Measurements from ENCODE around the gene FOXN3. TPM values are rescaled to one million over a fixed set of nuclear protein-coding genes. Genes with fewer than 3 reads are reported as not detected.

The FOXN3 gene
- total and polyA plus RNA-seq, 2 experiments from 2014 or later, result 98.9 to 167 TPM

GRCh38 chr14:89128311-89129026, 288.6 kb downstream of the FOXN3 start (continued):
- TF ChIP-seq ETS1 (IDR thresholded peaks at IDR 0.05) (no peak), CREB1 (CRISPR knock-in tag; IDR thresholded peaks at IDR 0.05; ENCODE audit: low read depth) (no peak)

GRCh38 chr14:89126461-89126860, 290.6 kb downstream of the FOXN3 start:
- peaks cover 21% of the 10 kb centered on the region for H3K4me1 Mint-ChIP-seq
- H3K4me3 Mint-ChIP-seq, result no peak overlapping the region
- Histone ChIP-seq H4K20me1 (replicated peaks; ENCODE audit: insufficient read depth) (no peaks in the 10 kb centered on the region), H3F3A (replicated peaks; ENCODE audit: low read depth) (no peaks in the 10 kb centered on the region), H3K9me2 (ENCODE audit: insufficient read depth) (peaks cover 7% of the 10 kb centered on the region; the same call in 1 of the 2 replicates), H2AFZ (no peak overlapping the region), H3K4me3 (no peak overlapping the region), H3K4me1 (ENCODE audit: insufficient read depth) (peaks cover 7% of the 10 kb centered on the region), H3K4me2 (no peak overlapping the region), H3K27me3 (ENCODE audit: insufficient read depth) (no peaks in the 10 kb centered on the region), H3K79me2 (replicated peaks; ENCODE audit: insufficient read depth) (no peaks in the 10 kb centered on the region), H3K36me3 (ENCODE audit: insufficient read depth) (no peaks in the 10 kb centered on the region), H3K27ac (ENCODE audit: low read depth) (no peak overlapping the region)
- H3K9me3 Mint-ChIP-seq, result no peaks in the 10 kb centered on the region
- H3K27me3 Mint-ChIP-seq (ENCODE audit: insufficient read depth, low read depth, poor library complexity), result peaks cover 8% of the 10 kb centered on the region
- no peak for ATAC-seq
- no peak overlapping the region for H3K27ac Mint-ChIP-seq
- DNase-seq (ENCODE audit: low spot score), result no peak
- no peaks in the 10 kb centered on the region for H3K36me3 Mint-ChIP-seq (ENCODE audit: low read depth)
- no peak for TF ChIP-seq POLR2AphosphoS5 (IDR thresholded peaks at IDR 0.05; ENCODE audit: low read depth)
- TF ChIP-seq ZNF462 (CRISPR knock-in tag; IDR thresholded peaks at IDR 0.05), result no peak
- TF ChIP-seq ZNF331 (CRISPR knock-in tag; IDR thresholded peaks at IDR 0.05; ENCODE audit: low read depth), result no peak

Data from GM23338 (cell line).